HepG2 (cell line): ENCODE results near the gene F12. TPM values are rescaled to one million over a fixed set of nuclear protein-coding genes. Genes with fewer than 3 reads are reported as not detected.

Experiments
- ATAC-seq: fragments of 200-7000 bp; cut with Tn5 transposase; 3 replicates; pipeline ENCODE4 v1.9.1; 2020; ENCODE audit warnings: mild to moderate bottlenecking, moderate library complexity
- BruUV-seq: library from RNA; stranded (reverse); fragments of 400-500 nt; replicated peaks from 2 replicates; lab custom pipeline; 2021; lab: Mats Ljungman, UMichigan
- CTCF ChIA-PET: fragments of 300-600 bp; formaldehyde crosslinking; extraction: SDS; loops from one replicate; lab custom pipeline; 2021; ENCODE audit warnings: low total read pairs, inconsistent platforms, low intra/inter-chr PET ratio; lab: Yijun Ruan, JAX
- POLR2A ChIA-PET: fragments of 350-600 bp; sonication (Branson Sonifier 250); formaldehyde crosslinking; loops from one replicate; lab custom pipeline; 2020; ENCODE audit warnings: antibody characterized with exemption, inconsistent platforms; lab: Yijun Ruan, JAX
- DNase-seq: peaks from one replicate; pipeline ENCODE4 v3.0.0-alpha.2; 2015; ENCODE audit warnings: low spot score
- FAIRE-seq: peaks from 3 replicates; lab custom pipeline; 2011; peaks lifted over from hg19 to GRCh38; lab: Jason Lieb, UNC
- H2AFZ ChIP-seq: one replicate; pipeline ENCODE4 v1.6.1; 2011; ENCODE audit warnings: low read length, inconsistent platforms
- H3K27ac ChIP-seq: fragments of 300-600 bp; 3 replicates; pipeline ENCODE4 v1.8.0; 2011; ENCODE audit warnings: mixed run types, mild to moderate bottlenecking, mixed read lengths, low read length, inconsistent platforms; ENCODE audit not compliant: insufficient read depth; ENCODE audit errors: extremely low read length
- H3K27me3 ChIP-seq, 2 experiments: fragments of 200-600 bp in 1 of 2; 2 replicates in 1 of 2; 3 replicates in 1 of 2; pipeline versions ENCODE4 v1.6.0 to v1.8.0; 2011; ENCODE audit warnings: low read length in 2 of 2, mild to moderate bottlenecking in 2 of 2, moderate library complexity in 2 of 2, inconsistent platforms in 1 of 2; ENCODE audit not compliant: insufficient read depth in 2 of 2, control insufficient read depth in 1 of 2
- H3K36me3 ChIP-seq, 2 experiments: fragments of 200-600 bp in 1 of 2; replicated peaks in 1 of 2; 2 replicates in 1 of 2; 3 replicates in 1 of 2; pipeline versions ENCODE4 v1.5.1 to v1.8.0; 2011; ENCODE audit warnings: low read length in 2 of 2, inconsistent platforms in 1 of 2; ENCODE audit not compliant: insufficient read depth in 2 of 2, control insufficient read depth in 1 of 2
- H3K4me1 ChIP-seq: 2 replicates; pipeline ENCODE4 v1.5.1; 2012; ENCODE audit warnings: low read length, inconsistent platforms; ENCODE audit not compliant: insufficient read depth
- H3K4me2 ChIP-seq: 2 replicates; pipeline ENCODE4 v1.6.0; 2011; ENCODE audit warnings: low read depth, low read length, inconsistent platforms
- H3K4me3 ChIP-seq, 3 experiments: fragments of 200-600 bp in 1 of 3; sonication (generic), shearing (Covaris generic) in 1 of 3; replicated peaks in 1 of 3; 2 replicates each; pipeline ENCODE4 v1.5.1; 2011 to 2016; ENCODE audit warnings: low read length in 3 of 3, inconsistent platforms in 2 of 3, low read depth in 2 of 3, mild to moderate bottlenecking in 2 of 3, control low read depth in 1 of 3, mixed read lengths in 1 of 3; ENCODE audit not compliant: insufficient read depth in 1 of 3
- H3K79me2 ChIP-seq: one replicate; pipeline ENCODE4 v1.6.1; 2011; ENCODE audit warnings: low read length, inconsistent platforms; ENCODE audit not compliant: insufficient read depth
- H3K9ac ChIP-seq: 2 replicates; pipeline ENCODE4 v1.6.0; 2011; ENCODE audit warnings: mild to moderate bottlenecking, low read depth, low read length, inconsistent platforms; ENCODE audit not compliant: insufficient read depth
- H3K9me3 ChIP-seq: 2 replicates; pipeline ENCODE4 v1.5.1; 2012; ENCODE audit warnings: mild to moderate bottlenecking, low read length
- H4K20me1 ChIP-seq: 2 replicates; pipeline ENCODE4 v1.6.0; 2011; ENCODE audit warnings: inconsistent platforms, mild to moderate bottlenecking, low read length, moderate library complexity; ENCODE audit not compliant: insufficient read depth
- ARNTL ChIP-seq: sonication (generic); formaldehyde crosslinking; IDR thresholded peaks from 2 replicates; pipeline ENCODE4 v1.4.0; 2020; ENCODE audit warnings: mild to moderate bottlenecking, missing genetic modification reagents
- DPF2 ChIP-seq: sonication (generic); formaldehyde crosslinking; IDR thresholded peaks from 2 replicates; pipeline ENCODE4 v1.4.0; 2020; ENCODE audit warnings: mild to moderate bottlenecking, low read depth, missing genetic modification reagents, borderline replicate concordance
- DZIP1 ChIP-seq: sonication (generic); formaldehyde crosslinking; IDR thresholded peaks from 2 replicates; pipeline ENCODE4 v1.5.0; 2020; ENCODE audit warnings: mild to moderate bottlenecking, missing genetic modification reagents
- IRF1 ChIP-seq: sonication (generic); formaldehyde crosslinking; IDR thresholded peaks from 2 replicates; pipeline ENCODE4 v1.4.0; 2020; ENCODE audit warnings: low read depth, mild to moderate bottlenecking, missing genetic modification reagents
- JUN ChIP-seq: sonication (generic); formaldehyde crosslinking; IDR thresholded peaks from 2 replicates; pipeline ENCODE4 v1.4.0; 2020; ENCODE audit warnings: mild to moderate bottlenecking, missing genetic modification reagents
- KAT7 ChIP-seq: IDR thresholded peaks from 2 replicates; pipeline ENCODE4 v1.6.1; 2018; ENCODE audit warnings: borderline replicate concordance, missing compliant biosample characterization
- NFRKB ChIP-seq: fragments of 450-650 bp; IDR thresholded peaks from 2 replicates; pipeline ENCODE4 v1.6.1; 2017
- PRDM4 ChIP-seq: sonication (generic); formaldehyde crosslinking; IDR thresholded peaks from 2 replicates; pipeline ENCODE4 v1.9.0; 2021; ENCODE audit warnings: missing genetic modification reagents, borderline replicate concordance
- STAT6 ChIP-seq: sonication (generic); formaldehyde crosslinking; IDR thresholded peaks from 2 replicates; pipeline ENCODE4 v1.4.0; 2020; ENCODE audit warnings: missing genetic modification reagents, mild to moderate bottlenecking, borderline replicate concordance
- ZNF251 ChIP-seq: sonication (generic); formaldehyde crosslinking; IDR thresholded peaks from 2 replicates; pipeline ENCODE4 v1.9.0; 2021; ENCODE audit warnings: mild to moderate bottlenecking, missing genetic modification reagents
- ZNF3 ChIP-seq: IDR thresholded peaks from 2 replicates; pipeline ENCODE4 v1.7.0; 2017; ENCODE audit warnings: inconsistent platforms
- ZNF432 ChIP-seq: sonication (generic); formaldehyde crosslinking; IDR thresholded peaks from 2 replicates; pipeline ENCODE4 v1.5.0; 2020; ENCODE audit warnings: missing genetic modification reagents, mild to moderate bottlenecking, borderline replicate concordance
- ZSCAN9 ChIP-seq: IDR thresholded peaks from 2 replicates; pipeline ENCODE4 v1.6.1; 2016; ENCODE audit warnings: borderline replicate concordance
- WGBS: methylation state at CpG from one replicate; pipeline ENCODE4 v1.1.6; 2017; ENCODE audit warnings: low lambda C conversion rate; 5-methylcytosine and 5-hydroxymethylcytosine counted together
- in situ Hi-C: cut with HindIII; loops from 2 replicates; pipeline ENCODE4 v1.10.0; 2017; ENCODE audit warnings: low pct_unique_long_range_greater_than_20kb; ENCODE audit not compliant: extremely low pct_ligation_motif_present
- intact Hi-C: fragments of 100-400 bp; cut with micrococcal nuclease; formaldehyde crosslinking; loops from one replicate; pipeline ENCODE4 v1.10.0; 2022; ENCODE audit not compliant: unreplicated experiment
- polyA plus RNA-seq, 8 experiments: library from polyadenylated mRNA; depleted of rRNA in 3 of 8; stranded (reverse) in 7 of 8; unstranded in 1 of 8; fragments of >200 nt; fragmentation: Illumina TruSeq in 4 of 8; extraction: Trizol in 4 of 8; gene quantifications; 2 replicates each; pipeline versions ENCODE4 v1.2.1 to v1.2.3, GENCODE V29; 2011 to 2016; ENCODE audit warnings: low read depth in 4 of 8, missing spikeins in 1 of 8, mixed read lengths in 1 of 8; ENCODE audit not compliant: insufficient read depth in 1 of 8
- total RNA-seq, 5 experiments: library from RNA; depleted of rRNA; stranded (reverse); fragments of >200 nt; fragmentation: Illumina TruSeq; extraction: Trizol; gene quantifications; 2 replicates each; pipeline ENCODE4 v1.2.3, GENCODE V29; 2016; ENCODE audit warnings: low read depth in 1 of 5

Gene F12
- total and polyA plus RNA-seq, 2 of the 13 experiments (the other 11 are each of a cell fraction or from before 2014, with no cell fraction given): 2.5 to 3.0 TPM

GRCh38 chr5:177378884-177379883 lies 30.2 kb downstream of the F12 start:
- POLR2A ChIA-PET: interaction anchor here (0.6 to 4.9 kb wide), 36 partner anchors 11 to 305 kb away, joined by 3 to 239 read pairs (median 8); partner anchors contain the start of genes B4GALT7, F12, FGFR4 and GRK6
- ATAC-seq (peak; percentile 89), DNase-seq (peak; percentile 94), FAIRE-seq (peak; percentile 97)
- Histone ChIP-seq H3K27ac (peak overlapping the region; percentile 98), H4K20me1 (no peaks in the 10 kb centered on the region), H2AFZ (no peak overlapping the region), H3K4me2 (peak overlapping the region; percentile 89), H3K9me3 (no peaks in the 10 kb centered on the region), H3K27me3 (peaks cover 0 to 2% of the 10 kb centered on the region in 2 experiments; a peak in 1 of 5 replicates), H3K36me3 (no peaks in the 10 kb centered on the region), H3K4me3 (peak overlapping the region; percentile 35 to 71 (median 35); a peak in 5 of 6 replicates), H3K4me1 (peaks cover 96% of the 10 kb centered on the region), H3K79me2 (no peaks in the 10 kb centered on the region), H3K9ac (peak overlapping the region; percentile 86)
- intact Hi-C loops: loop anchor here (1.0 kb wide), 1 partner anchor 8 kb away; no protein-coding TSS in a partner anchor
- CTCF ChIA-PET: interaction anchor here (1.0 kb wide), 1 partner anchor 75 kb away, joined by 3 read pairs; no protein-coding TSS in a partner anchor
- in situ Hi-C loops: no loop called here
- TSS peak; percentile 99 for BruUV-seq
- whole genome bisulfite sequencing: 0% methylated on average over 9 of the region's 15 CpGs
- TF ChIP-seq DZIP1 (CRISPR knock-in tag) (no peak), ZNF3 (CRISPR knock-in tag) (no peak), DPF2 (no peak), STAT6 (CRISPR knock-in tag) (no peak), NFRKB (no peak), PRDM4 (no peak), JUN (CRISPR knock-in tag) (no peak; the same call in 1 of the 2 replicates), ZSCAN9 (CRISPR knock-in tag) (peak; percentile 11; the same call in 1 of the 2 replicates), ZNF251 (CRISPR knock-in tag) (no peak), KAT7 (CRISPR knock-in tag) (peak; percentile 57; the same call in 1 of the 2 replicates), IRF1 (no peak), ARNTL (CRISPR knock-in tag) (peak; percentile 91), ZNF432 (no peak)
